Upper lobe of left lung (tissue), 6 donors: Measurements from ENCODE around the gene SAPCD2. TPM values are rescaled to one million over a fixed set of nuclear protein-coding genes. Genes with fewer than 3 reads are reported as not detected.
A peak's percentile ranks its signal among the peaks of the same experiment; 100 is the strongest.

Experiments used
- ATAC-seq, 2 donors: fragments of 200-7000 bp; cut with Tn5 transposase; one replicate each; pipeline ENCODE4 v1.9.1; 2022; ENCODE audit warnings: mild to moderate bottlenecking in 2 of 2, moderate library complexity in 2 of 2; ENCODE audit not compliant: low FRiP score in 2 of 2
- DNase-seq, 2 donors: peaks; one replicate each; pipeline ENCODE4 v3.0.0-alpha.2; 2019 to 2020
- H3K27ac ChIP-seq, 4 donors: fragments of 200-600 bp; sonication (generic); one replicate each; pipeline ENCODE4 v1.5.1; 2016 to 2019
- H3K27me3 ChIP-seq, 4 donors: fragments of 200-600 bp; sonication (generic); one replicate each; pipeline ENCODE4 v1.5.1; 2017 to 2019
- H3K36me3 ChIP-seq, 4 donors: fragments of 200-600 bp; sonication (generic); one replicate each; pipeline ENCODE4 v1.5.1; 2016 to 2019
- H3K4me1 ChIP-seq, 4 donors: fragments of 200-600 bp; sonication (generic); one replicate each; pipeline ENCODE4 v1.5.1; 2018 to 2019
- H3K4me3 ChIP-seq, 4 donors: fragments of 200-600 bp; sonication (generic); one replicate each; pipeline ENCODE4 v1.5.1; 2017 to 2019; ENCODE audit warnings: mild to moderate bottlenecking in 2 of 4, moderate library complexity in 1 of 4
- H3K9me3 ChIP-seq, 4 donors: fragments of 200-600 bp; sonication (generic); one replicate each; pipeline ENCODE4 v1.5.1; 2018 to 2019
- CTCF ChIP-seq, 6 experiments: fragments of 450-650 bp in 4 of 6; fragments of 200-600 bp in 2 of 6; sonication (generic) in 2 of 6; IDR thresholded peaks; one replicate each; pipeline ENCODE4 v1.5.1; 2016 to 2019; ENCODE audit warnings: antibody characterized with exemption in 6 of 6
- EP300 ChIP-seq, 4 donors: sonication (generic); formaldehyde crosslinking; IDR thresholded peaks; one replicate each; pipeline ENCODE4 v1.5.1; 2017; ENCODE audit warnings: antibody characterized with exemption in 4 of 4, control low read depth in 2 of 4
- POLR2A ChIP-seq, 4 donors: fragments of 450-650 bp; IDR thresholded peaks; one replicate each; pipeline ENCODE4 v1.5.1; 2016 to 2017; ENCODE audit warnings: antibody characterized with exemption in 4 of 4, mild to moderate bottlenecking in 2 of 4
- POLR2AphosphoS5 ChIP-seq, 2 donors: sonication (generic); formaldehyde crosslinking; IDR thresholded peaks; one replicate each; pipeline ENCODE4 v1.5.1; 2017; ENCODE audit warnings: antibody characterized with exemption in 2 of 2
- WGBS, 2 donors: methylation state at CpG; one replicate each; pipeline ENCODE4 v1.1.5; 2017 to 2018; 5-methylcytosine and 5-hydroxymethylcytosine counted together
- total RNA-seq, 6 donors: library from RNA; depleted of rRNA in 4 of 6; stranded (reverse); fragments of >200 nt in 4 of 6; gene quantifications; one replicate each; pipeline versions ENCODE4 v1.1.0 to v1.2.1, GENCODE V29; 2016 to 2021
- donor health status: DM: no; HTN: no; CAD: no; lungs with moderate emphysema.
- donor health status: DM: no; HTN: yes; CAD: no; lungs with severe emphysema.

The SAPCD2 gene
- total RNA-seq, 6 donors from 2014 or later: 0.69 to 6.8 (median 1.4) TPM

GRCh38 chr9:137051145-137051724 is 19.1 kb downstream of the SAPCD2 start:
- peaks cover 27 to 46% (median 34%) of the 10 kb centered on the region in 4 donors for H3K4me1 ChIP-seq
- H3K27ac ChIP-seq: no peak overlapping the region
- peak in 1 of 2 donors; percentile 69 for DNase-seq
- H3K4me3 ChIP-seq: no peak overlapping the region
- peaks cover 0 to 50% (median 26%) of the 10 kb centered on the region in 4 donors for H3K27me3 ChIP-seq
- no peaks in the 10 kb centered on the region for H3K9me3 ChIP-seq
- TF ChIP-seq POLR2AphosphoS5 (IDR thresholded peaks at IDR 0.05): no peak
- WGBS, 2 donors: 93% methylated on average over 17 of the region's 17 CpGs; no CpG with 5 or more reads in 1 of the 2 donors
- no peak for ATAC-seq
- no peaks in the 10 kb centered on the region for H3K36me3 ChIP-seq

DNA sequence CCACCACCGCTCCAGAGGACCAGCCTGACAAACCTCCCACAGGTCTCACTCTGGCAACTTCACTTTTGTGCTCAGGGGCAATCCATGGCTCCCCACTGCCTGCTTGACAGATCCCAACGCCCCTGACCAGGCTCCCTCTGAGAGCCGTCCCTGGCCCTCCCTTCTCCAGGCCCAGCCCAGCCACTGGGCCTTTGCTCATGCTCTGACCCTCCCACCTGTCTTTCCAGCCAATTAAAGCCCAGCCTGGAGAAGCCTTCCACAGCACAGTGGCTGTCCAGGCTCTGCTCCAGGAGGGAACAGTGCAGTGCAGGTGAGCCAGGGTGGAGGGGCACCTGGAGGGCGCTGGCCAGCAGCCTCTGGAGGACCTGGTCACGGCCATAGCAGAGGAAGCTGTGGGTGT is 19.8 kb downstream of the SAPCD2 start:
- H3K27me3 ChIP-seq: peaks cover 0 to 55% (median 26%) of the 10 kb centered on the region in 4 donors
- H3K27ac ChIP-seq: no peak overlapping the region
- TF ChIP-seq POLR2AphosphoS5 (IDR thresholded peaks at IDR 0.05): no peak
- no peak for TF ChIP-seq POLR2A (IDR thresholded peaks at IDR 0.05)
- TF ChIP-seq CTCF (IDR thresholded peaks at IDR 0.05): no peak
- no peak for TF ChIP-seq EP300 (IDR thresholded peaks at IDR 0.05)
- ATAC-seq (no peak), DNase-seq (peak in 1 of 2 donors; percentile 41)
- H3K4me3 ChIP-seq: no peak overlapping the region
- no peaks in the 10 kb centered on the region for H3K36me3 ChIP-seq
- 64 to 78% methylated on average over 5 of the region's 5 CpGs for WGBS, 2 donors
- H3K9me3 ChIP-seq: no peaks in the 10 kb centered on the region
- peaks cover 26 to 47% (median 36%) of the 10 kb centered on the region in 4 donors for H3K4me1 ChIP-seq

- peaks cover 27 to 47% (median 36%) of the 10 kb centered on the region in 4 donors for H3K4me1 ChIP-seq
- TF ChIP-seq CTCF (IDR thresholded peaks at IDR 0.05) (peak in 5 of 6 experiments; percentile 24 to 64 (median 57)), EP300 (IDR thresholded peaks at IDR 0.05) (no peak)
- no peaks in the 10 kb centered on the region for H3K9me3 ChIP-seq
- peak; percentile 56 to 68 for DNase-seq
- ATAC-seq: peak in 1 of 2 donors; percentile 23
- no peak overlapping the region for H3K4me3 ChIP-seq
- 43% methylated on average over 23 to 37 of the region's 38 CpGs for WGBS, 2 donors
- no peak overlapping the region for H3K27ac ChIP-seq
- peaks cover 0 to 61% (median 28%) of the 10 kb centered on the region in 4 donors for H3K27me3 ChIP-seq
- no peaks in the 10 kb centered on the region for H3K36me3 ChIP-seq
Measured at GRCh38 chr9:137049544-137050449, 20.6 kb downstream of the SAPCD2 start.

- 52 to 59% methylated on average over 10 to 30 of the region's 72 CpGs for WGBS, 2 donors
- ATAC-seq: no peak
- TF ChIP-seq POLR2A (IDR thresholded peaks at IDR 0.05) (no peak), EP300 (IDR thresholded peaks at IDR 0.05) (no peak)
Measured at GRCh38 chr9:137048655-137049543, 21.5 kb downstream of the SAPCD2 start.

DNA sequence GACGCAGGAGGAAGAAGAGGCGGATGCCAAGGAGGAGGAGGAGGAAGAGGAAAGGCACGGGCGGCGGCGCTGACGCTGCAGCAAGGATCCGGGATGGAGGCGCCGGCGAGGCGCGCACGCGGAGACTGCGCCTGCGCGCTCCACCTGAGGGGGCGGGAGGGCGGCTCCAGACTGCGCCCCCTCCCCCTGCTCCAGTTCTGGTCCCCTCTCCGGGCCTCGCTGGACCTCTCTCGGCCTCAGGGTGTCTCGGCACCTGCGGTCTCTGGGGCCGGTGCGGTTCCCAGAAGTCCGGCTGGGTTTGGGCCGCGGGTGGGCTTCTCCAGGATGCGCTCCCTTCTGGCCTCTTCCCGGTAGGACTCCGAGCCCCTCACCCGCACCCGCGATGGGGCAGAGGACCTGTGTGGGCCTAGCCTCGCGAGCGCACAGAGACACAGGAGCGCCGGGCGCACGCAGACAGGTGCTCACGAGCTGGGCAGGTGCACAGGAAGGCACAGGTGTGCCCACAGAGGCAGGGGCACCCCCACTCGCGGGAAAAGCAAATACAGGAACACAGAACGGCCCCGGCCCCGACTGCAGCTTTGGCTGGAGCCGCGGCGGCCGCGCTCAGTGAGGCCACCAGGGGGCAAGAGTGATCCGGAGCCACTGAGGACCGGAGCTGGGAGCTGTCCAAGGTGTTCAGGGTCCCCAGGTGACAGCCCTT is 24.1 kb downstream of the SAPCD2 start, which contains the start of gene NPDC1:
Gene NPDC1, minus strand, starts transcription at position 90 of the 700 bp plus-strand sequence. CDS start 188 bp downstream, outside the sequence.
- H3K27me3 ChIP-seq: peaks cover 0 to 49% (median 16%) of the 10 kb centered on the region in 4 donors
- no peaks in the 10 kb centered on the region for H3K36me3 ChIP-seq
- ATAC-seq (peak; percentile 59 to 85), DNase-seq (peak; percentile 76 to 96)
- H3K4me3 ChIP-seq: peak within 1 kb of the TSS; percentile 55 to 82 (median 64)
- TF ChIP-seq CTCF (IDR thresholded peaks at IDR 0.05): peak; percentile 69 to 91 (median 90)
- no peak for TF ChIP-seq POLR2A (IDR thresholded peaks at IDR 0.05)
- WGBS, 2 donors: 0 to 3% methylated on average over 12 to 43 of the region's 57 CpGs
- H3K4me1 ChIP-seq: peaks cover 30 to 53% (median 37%) of the 10 kb centered on the region in 4 donors
- H3K9me3 ChIP-seq: no peaks in the 10 kb centered on the region
- peak within 1 kb of the TSS; percentile 50 to 81 (median 76) for H3K27ac ChIP-seq

More at GRCh38 chr9:137048655-137049543, 21.5 kb downstream of the SAPCD2 start:
- peak in 1 of 2 donors; percentile 84 for DNase-seq
- H3K4me1 ChIP-seq: peaks cover 30 to 47% (median 34%) of the 10 kb centered on the region in 4 donors
- H3K9me3 ChIP-seq: no peaks in the 10 kb centered on the region
- H3K27ac ChIP-seq: no peak overlapping the region
- H3K36me3 ChIP-seq: no peaks in the 10 kb centered on the region
- no peak overlapping the region for H3K4me3 ChIP-seq
- H3K27me3 ChIP-seq: peaks cover 0 to 65% (median 28%) of the 10 kb centered on the region in 4 donors
